Activated B cell treated with CpG ODN at 0.5 μM for 24 hours (primary cell): ENCODE measurements around the gene SPAG6. TPM values are rescaled to one million over a fixed set of nuclear protein-coding genes. Genes with fewer than 3 reads are reported as not detected.
A peak's percentile ranks its signal among the peaks of the same experiment; 100 is the strongest.

ENCODE experiments used
- ATAC-seq: fragments of 200-7000 bp; cut with Tn5 transposase; one replicate; pipeline ENCODE4 v1.10.0; 2021; ENCODE audit warnings: low read depth, mild to moderate bottlenecking, moderate library complexity
- CTCF ChIA-PET: fragments of 350-600 bp; sonication (Branson Sonifier 250); formaldehyde crosslinking; loops from one replicate; lab custom pipeline; 2021; ENCODE audit warnings: antibody characterized with exemption; lab: Charles Lee
- POLR2A ChIA-PET: fragments of 350-600 bp; sonication (Branson Sonifier 250); formaldehyde crosslinking; loops from one replicate; lab custom pipeline; 2021; ENCODE audit warnings: antibody characterized with exemption; lab: Charles Lee
- DNase-seq: peaks from one replicate; pipeline ENCODE4 v3.0.0; 2022
- H3K27ac Mint-ChIP-seq: one replicate; pipeline ENCODE4 v1.8.0; 2020; ENCODE audit warnings: mixed read lengths
- H3K27me3 Mint-ChIP-seq: one replicate; pipeline ENCODE4 v1.8.0; 2021; ENCODE audit warnings: mixed read lengths
- H3K36me3 Mint-ChIP-seq: one replicate; pipeline ENCODE4 v1.8.0; 2021; ENCODE audit warnings: low read depth, mixed read lengths
- H3K4me1 Mint-ChIP-seq: one replicate; pipeline ENCODE4 v1.8.0; 2021; ENCODE audit warnings: mixed read lengths
- H3K4me3 Mint-ChIP-seq: one replicate; pipeline ENCODE4 v1.8.0; 2020; ENCODE audit warnings: mild to moderate bottlenecking, mixed read lengths
- H3K9me3 Mint-ChIP-seq: one replicate; pipeline ENCODE4 v1.8.0; 2020; ENCODE audit warnings: mixed read lengths
- intact Hi-C: fragments of 100-400 bp; cut with micrococcal nuclease; formaldehyde crosslinking; loops from one replicate; pipeline ENCODE4 v1.15.1; 2024
- total RNA-seq: library from RNA; stranded (reverse); gene quantifications from 2 replicates; pipeline ENCODE4 v1.2.3, GENCODE V29; 2022
- TF ChIP-seq, protein P1 (sequence below): fragments of 200-600 bp; IDR thresholded peaks from one replicate; pipeline ENCODE4 v1.8.0; 2022; ENCODE audit warnings: antibody characterized with exemption, mild to moderate bottlenecking

SPAG6 gene
- total RNA-seq, 1 donor from 2014 or later = 0.62 TPM

DNA sequence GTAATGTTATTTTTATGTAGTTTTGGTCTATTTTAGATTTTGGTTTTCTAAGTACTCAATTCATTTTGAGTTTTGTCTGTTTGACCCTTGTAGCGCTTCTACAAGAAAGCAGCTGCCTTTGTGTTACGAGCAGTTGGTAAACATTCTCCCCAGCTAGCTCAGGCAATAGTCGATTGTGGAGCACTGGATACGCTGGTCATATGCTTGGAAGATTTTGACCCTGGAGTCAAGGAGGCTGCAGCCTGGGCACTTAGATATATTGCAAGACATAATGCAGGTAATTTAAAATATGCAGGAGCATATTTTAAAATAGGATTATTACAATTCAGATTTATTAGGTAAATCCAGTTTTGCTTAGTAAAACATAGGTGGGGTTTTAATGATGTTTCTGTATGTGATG is 23.1 kb downstream of the SPAG6 start:
- POLR2A ChIA-PET = interaction anchor here (0.8 to 2.0 kb wide), 2 partner anchors 68 kb away, joined by 3 to 7 read pairs; no protein-coding TSS in a partner anchor
- H3K4me3 Mint-ChIP-seq = no peak overlapping the region
- CTCF ChIA-PET = no interaction called here

DNA sequence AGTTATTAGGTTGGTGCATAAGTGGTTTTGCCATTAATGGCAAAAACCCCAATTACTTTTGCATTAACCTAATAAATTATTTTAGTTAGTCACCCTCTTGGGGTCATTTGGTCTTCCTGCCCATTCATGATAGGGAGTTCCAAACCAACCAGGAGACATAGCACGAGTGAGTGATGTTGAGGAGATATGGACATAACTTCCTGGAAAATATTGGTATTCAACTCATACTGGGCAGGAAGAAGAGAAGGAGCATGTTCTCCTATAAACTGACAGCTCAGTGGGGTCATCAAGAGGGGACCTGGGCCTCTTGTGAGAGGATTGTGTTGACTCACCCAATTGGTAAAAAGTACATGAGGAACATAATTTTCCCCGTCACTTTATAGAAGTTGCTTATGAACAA is 23.7 kb downstream of the SPAG6 start:
- Mint-ChIP-seq H3K27me3 (no peaks in the 10 kb centered on the region), H3K27ac (no peak overlapping the region), H3K36me3 (no peaks in the 10 kb centered on the region), H3K9me3 (no peaks in the 10 kb centered on the region), H3K4me1 (peaks cover 34% of the 10 kb centered on the region), H3K4me3 (no peak overlapping the region)
- TF ChIP-seq, protein P1, sequence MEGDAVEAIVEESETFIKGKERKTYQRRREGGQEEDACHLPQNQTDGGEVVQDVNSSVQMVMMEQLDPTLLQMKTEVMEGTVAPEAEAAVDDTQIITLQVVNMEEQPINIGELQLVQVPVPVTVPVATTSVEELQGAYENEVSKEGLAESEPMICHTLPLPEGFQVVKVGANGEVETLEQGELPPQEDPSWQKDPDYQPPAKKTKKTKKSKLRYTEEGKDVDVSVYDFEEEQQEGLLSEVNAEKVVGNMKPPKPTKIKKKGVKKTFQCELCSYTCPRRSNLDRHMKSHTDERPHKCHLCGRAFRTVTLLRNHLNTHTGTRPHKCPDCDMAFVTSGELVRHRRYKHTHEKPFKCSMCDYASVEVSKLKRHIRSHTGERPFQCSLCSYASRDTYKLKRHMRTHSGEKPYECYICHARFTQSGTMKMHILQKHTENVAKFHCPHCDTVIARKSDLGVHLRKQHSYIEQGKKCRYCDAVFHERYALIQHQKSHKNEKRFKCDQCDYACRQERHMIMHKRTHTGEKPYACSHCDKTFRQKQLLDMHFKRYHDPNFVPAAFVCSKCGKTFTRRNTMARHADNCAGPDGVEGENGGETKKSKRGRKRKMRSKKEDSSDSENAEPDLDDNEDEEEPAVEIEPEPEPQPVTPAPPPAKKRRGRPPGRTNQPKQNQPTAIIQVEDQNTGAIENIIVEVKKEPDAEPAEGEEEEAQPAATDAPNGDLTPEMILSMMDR = no peak
- ChIA-PET CTCF (no interaction called here), POLR2A (interaction anchor here (1.3 to 2.0 kb wide), 2 partner anchors 29 to 68 kb away, joined by 3 to 7 read pairs; no protein-coding TSS in a partner anchor)
- ATAC-seq (no peak), DNase-seq (no peak)
- intact Hi-C loops = no loop called here

More for the DNA sequence above, 23.1 kb downstream of the SPAG6 start:
- ATAC-seq (no peak), DNase-seq (no peak)
- TF ChIP-seq, protein P1 = no peak
- Mint-ChIP-seq H3K27ac (no peak overlapping the region), H3K4me1 (peaks cover 34% of the 10 kb centered on the region), H3K9me3 (no peaks in the 10 kb centered on the region), H3K27me3 (no peaks in the 10 kb centered on the region), H3K36me3 (no peaks in the 10 kb centered on the region)
- intact Hi-C loops = no loop called here

DNA sequence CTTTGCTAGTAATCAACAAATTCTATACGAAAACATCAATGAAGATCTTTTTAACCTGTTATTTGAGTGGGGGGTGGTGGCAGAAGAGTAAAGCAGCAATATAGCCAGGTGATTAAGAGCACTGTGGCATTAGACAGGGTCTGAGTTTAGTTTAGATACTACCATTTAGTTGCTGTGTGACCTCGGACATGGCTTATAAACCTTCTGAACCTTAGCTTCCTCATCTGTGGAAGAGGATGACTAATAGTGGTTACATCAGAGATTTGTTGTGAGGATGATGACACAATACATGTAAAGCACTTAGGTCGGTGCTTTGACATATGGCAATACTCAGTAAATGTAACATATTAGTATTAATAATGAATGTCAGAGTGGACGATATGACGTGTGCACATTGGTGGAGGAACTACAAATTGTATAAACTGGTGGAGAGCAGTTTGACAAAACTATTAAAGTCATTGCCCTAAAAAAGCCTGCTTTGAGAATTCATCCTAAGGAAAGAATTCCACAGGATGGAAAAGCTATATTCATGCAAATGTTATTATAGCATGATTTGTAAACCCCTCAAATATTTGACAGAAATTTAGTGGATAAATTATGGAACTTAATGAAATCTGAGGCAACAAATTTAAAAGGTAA is 24.3 kb downstream of the SPAG6 start:
- TF ChIP-seq, protein P1 = no peak
- intact Hi-C loops = no loop called here
- no peaks in the 10 kb centered on the region for H3K27me3 Mint-ChIP-seq

GRCh38 chr10:22370320-22370719 is 25.0 kb downstream of the SPAG6 start:
- ATAC-seq = no peak

More for the DNA sequence above, 24.3 kb downstream of the SPAG6 start:
- ChIA-PET POLR2A (interaction anchor here (0.6 to 2.0 kb wide), 4 partner anchors 9 to 67 kb away, joined by 3 to 7 read pairs (median 4); no protein-coding TSS in a partner anchor), CTCF (no interaction called here)
- H3K36me3 Mint-ChIP-seq = no peaks in the 10 kb centered on the region
- DNase-seq (no peak), ATAC-seq (peak; percentile 60)
- H3K9me3 Mint-ChIP-seq = no peaks in the 10 kb centered on the region
- H3K27ac Mint-ChIP-seq = no peak overlapping the region
- H3K4me3 Mint-ChIP-seq = no peak overlapping the region
- peaks cover 35% of the 10 kb centered on the region for H3K4me1 Mint-ChIP-seq

GRCh38 chr10:22372298-22372697 is 27.0 kb downstream of the SPAG6 start:
- no peak for ATAC-seq
- Mint-ChIP-seq H3K27ac (no peak overlapping the region), H3K27me3 (no peaks in the 10 kb centered on the region), H3K9me3 (no peaks in the 10 kb centered on the region), H3K4me3 (no peak overlapping the region), H3K36me3 (no peaks in the 10 kb centered on the region), H3K4me1 (peaks cover 24% of the 10 kb centered on the region)
- DNase-seq = no peak
- TF ChIP-seq, protein P1 = no peak
- ChIA-PET CTCF (no interaction called here), POLR2A (interaction anchor here (0.6 to 1.3 kb wide), 3 partner anchors 32 to 311 kb away, joined by 3 to 6 read pairs (median 3); no protein-coding TSS in a partner anchor)
- intact Hi-C loops = no loop called here

More at GRCh38 chr10:22370320-22370719, 25.0 kb downstream of the SPAG6 start:
- Mint-ChIP-seq H3K9me3 (no peaks in the 10 kb centered on the region), H3K36me3 (no peaks in the 10 kb centered on the region), H3K27me3 (no peaks in the 10 kb centered on the region), H3K27ac (no peak overlapping the region), H3K4me3 (no peak overlapping the region), H3K4me1 (peaks cover 36% of the 10 kb centered on the region)
- TF ChIP-seq, protein P1 = no peak
- CTCF ChIA-PET = no interaction called here
- POLR2A ChIA-PET = interaction anchor here (0.6 to 2.0 kb wide), 4 partner anchors 20 to 67 kb away, joined by 3 to 7 read pairs (median 4); no protein-coding TSS in a partner anchor
- intact Hi-C loops = no loop called here
- DNase-seq = no peak
